Measurements from ENCODE around the gene MAN2B2.
"Not testable (repeated sequence)": the region's sequence is repeated elsewhere in the genome, so short reads cannot be mapped to it uniquely, and the experiment has no call there.

The MAN2B2 gene

GRCh38 chr4:6659897-6660296 is 84.9 kb downstream of the MAN2B2 start:
- TF ChIP-seq SP1 (IDR thresholded peaks at IDR 0.05), result no peak
- no peak for TF ChIP-seq BHLHE40 (IDR thresholded peaks at IDR 0.05; ENCODE audit: borderline replicate concordance)
- TF ChIP-seq L3MBTL2 (conservative IDR thresholded peaks at IDR 0.05), result no peak
- TF ChIP-seq TARDBP (IDR thresholded peaks at IDR 0.05), result no peak
- no peak for TF ChIP-seq SUZ12 (IDR thresholded peaks at IDR 0.05)
- no peak for TF ChIP-seq FOXM1 (IDR thresholded peaks at IDR 0.05; ENCODE audit: borderline replicate concordance)
- no peak for TF ChIP-seq HDGF (IDR thresholded peaks at IDR 0.05; ENCODE audit: borderline replicate concordance)
- TF ChIP-seq FOXA1 (IDR thresholded peaks at IDR 0.05), result no peak
- CTCF ChIA-PET, result interaction anchor here (0.6 kb wide), 1 partner anchor 808 kb away, joined by 7 read pairs; no protein-coding TSS in a partner anchor
- POLR2A ChIA-PET, result interaction anchor here (0.7 to 2.4 kb wide), 4 partner anchors 10 to 19 kb away, joined by 3 to 11 read pairs (median 4); partner anchors contain the start of gene MRFAP1

GRCh38 chr4:6660430-6660829 is 85.4 kb downstream of the MAN2B2 start:
- DNase-seq (ENCODE audit: extremely low spot score), result no peak
- TF ChIP-seq PKNOX1 (IDR thresholded peaks at IDR 0.05) (no peak), ARNT (IDR thresholded peaks at IDR 0.05) (no peak)
- CTCF ChIA-PET, result no interaction called here

More at GRCh38 chr4:6659897-6660296, 84.9 kb downstream of the MAN2B2 start:
- no peak for DNase-seq (ENCODE audit: extremely low spot score)

GRCh38 chr4:6662591-6662990 is 87.6 kb downstream of the MAN2B2 start:
- ChIA-PET POLR2A (interaction anchor here (0.6 to 3.3 kb wide), 4 partner anchors 11 to 310 kb away, joined by 3 to 32 read pairs (median 4); a partner anchor contains a TSS), CTCF (no interaction called here)
- TF ChIP-seq ZNF384 (IDR thresholded peaks at IDR 0.05) (no peak), ARNT (IDR thresholded peaks at IDR 0.05) (no peak), NFRKB (IDR thresholded peaks at IDR 0.05) (no peak), PKNOX1 (IDR thresholded peaks at IDR 0.05) (no peak)
- no peak for DNase-seq (ENCODE audit: extremely low spot score)

More at GRCh38 chr4:6660430-6660829, 85.4 kb downstream of the MAN2B2 start:
- POLR2A ChIA-PET, result interaction anchor here (0.7 kb wide), 1 partner anchor 11 kb away, joined by 3 read pairs; no protein-coding TSS in a partner anchor

- ChIA-PET CTCF (interaction anchor here (0.7 kb wide), 1 partner anchor 26 kb away, joined by 3 read pairs; no protein-coding TSS in a partner anchor), POLR2A (interaction anchor here (0.6 to 3.3 kb wide), 5 partner anchors 9 to 22 kb away, joined by 4 to 32 read pairs (median 5); a partner anchor contains a TSS)
- no peak for TF ChIP-seq FOXM1 (IDR thresholded peaks at IDR 0.05; ENCODE audit: borderline replicate concordance)
- no peak for TF ChIP-seq ARNT (IDR thresholded peaks at IDR 0.05)
- no peak for TF ChIP-seq FOXA1 (IDR thresholded peaks at IDR 0.05)
- no peak for DNase-seq (ENCODE audit: extremely low spot score)
Observed at GRCh38 chr4:6663596-6664393, 88.8 kb downstream of the MAN2B2 start.

- TF ChIP-seq TARDBP (IDR thresholded peaks at IDR 0.05) (peak; percentile 53; the same call in 1 of the 2 replicates), FOXM1 (IDR thresholded peaks at IDR 0.05; ENCODE audit: borderline replicate concordance) (no peak)
- DNase-seq (ENCODE audit: extremely low spot score), result no peak
- CTCF ChIA-PET, result no interaction called here
- POLR2A ChIA-PET, result no interaction called here
Observed at GRCh38 chr4:6665320-6665654, 90.3 kb downstream of the MAN2B2 start.

- no peak for DNase-seq (ENCODE audit: extremely low spot score)
- POLR2A ChIA-PET, result no interaction called here
- CTCF ChIA-PET, result no interaction called here
- TF ChIP-seq FOXK2 (IDR thresholded peaks at IDR 0.05), result no peak
- no peak for TF ChIP-seq BHLHE40 (IDR thresholded peaks at IDR 0.05; ENCODE audit: borderline replicate concordance)
- TF ChIP-seq LEF1 (IDR thresholded peaks at IDR 0.05; ENCODE audit: borderline replicate concordance), result no peak
- TF ChIP-seq ARNT (IDR thresholded peaks at IDR 0.05), result no peak
Observed at GRCh38 chr4:6668391-6668790, 93.4 kb downstream of the MAN2B2 start.

- POLR2A ChIA-PET, result interaction anchor here (1.4 to 2.8 kb wide), 3 partner anchors 31 to 97 kb away, joined by 5 to 18 read pairs (median 9); partner anchors contain the start of genes BLOC1S4, MAN2B2 and MRFAP1
- TF ChIP-seq BHLHE40 (IDR thresholded peaks at IDR 0.05; ENCODE audit: borderline replicate concordance) (no peak), TARDBP (IDR thresholded peaks at IDR 0.05) (no peak)
- CTCF ChIA-PET, result interaction anchor here (0.5 kb wide), 1 partner anchor 99 kb away, joined by 5 read pairs; no protein-coding TSS in a partner anchor
- no peak for DNase-seq (ENCODE audit: extremely low spot score)
Observed at GRCh38 chr4:6671648-6672047, 96.7 kb downstream of the MAN2B2 start.

GRCh38 chr4:6672131-6672530 is 97.1 kb downstream of the MAN2B2 start:
- POLR2A ChIA-PET, result interaction anchor here (1.4 to 3.0 kb wide), 5 partner anchors 10 to 98 kb away, joined by 5 to 55 read pairs (median 18); partner anchors contain the start of genes BLOC1S4, MAN2B2 and MRFAP1
- no peak for DNase-seq (ENCODE audit: extremely low spot score)
- TF ChIP-seq LEF1 (IDR thresholded peaks at IDR 0.05; ENCODE audit: borderline replicate concordance), result no peak
- TF ChIP-seq L3MBTL2 (conservative IDR thresholded peaks at IDR 0.05), result no peak
- TF ChIP-seq CTBP1 (IDR thresholded peaks at IDR 0.05; ENCODE audit: borderline replicate concordance), result no peak
- TF ChIP-seq FOXM1 (IDR thresholded peaks at IDR 0.05; ENCODE audit: borderline replicate concordance), result no peak
- no peak for TF ChIP-seq FOXK2 (IDR thresholded peaks at IDR 0.05)
- TF ChIP-seq BHLHE40 (IDR thresholded peaks at IDR 0.05; ENCODE audit: borderline replicate concordance), result no peak
- no peak for TF ChIP-seq SP1 (IDR thresholded peaks at IDR 0.05)
- no peak for TF ChIP-seq ZNF384 (IDR thresholded peaks at IDR 0.05)
- no peak for TF ChIP-seq PKNOX1 (IDR thresholded peaks at IDR 0.05)
- no peak for TF ChIP-seq HDGF (IDR thresholded peaks at IDR 0.05; ENCODE audit: borderline replicate concordance)
- TF ChIP-seq ELF4 (IDR thresholded peaks at IDR 0.05), result no peak
- no peak for TF ChIP-seq NFRKB (IDR thresholded peaks at IDR 0.05)
- no peak for TF ChIP-seq TARDBP (IDR thresholded peaks at IDR 0.05)
- CTCF ChIA-PET, result no interaction called here

GRCh38 chr4:6672541-6673190 is 97.7 kb downstream of the MAN2B2 start:
- POLR2A ChIA-PET, result interaction anchor here (1.3 to 5.8 kb wide), 18 partner anchors 8 to 395 kb away, joined by 3 to 79 read pairs (median 8); partner anchors contain the start of genes BLOC1S4, GRPEL1, MAN2B2 and MRFAP1
- DNase-seq (ENCODE audit: extremely low spot score); CTCF ChIA-PET: not testable (repeated sequence)
